HEK293 (cell line): Measurements from ENCODE around the gene AP2M1.

Experiments used
- BCL11B ChIP-seq: fragments of 450-650 bp; formaldehyde crosslinking; IDR thresholded peaks from 2 replicates; pipeline ENCODE4 v1.5.1; 2016; ENCODE audit warnings: low read depth, missing biosample characterization, missing genetic modification characterization
- GLI4 ChIP-seq: fragments of 450-650 bp; formaldehyde crosslinking; IDR thresholded peaks from 2 replicates; pipeline ENCODE4 v1.5.1; 2016; ENCODE audit warnings: missing biosample characterization, missing genetic modification characterization
- GLIS1 ChIP-seq: fragments of 450-650 bp; formaldehyde crosslinking; IDR thresholded peaks from 2 replicates; pipeline ENCODE4 v1.5.1; 2016; ENCODE audit warnings: missing biosample characterization, missing genetic modification characterization
- KLF8 ChIP-seq: fragments of 450-650 bp; formaldehyde crosslinking; IDR thresholded peaks from 2 replicates; pipeline ENCODE4 v1.5.1; 2016; ENCODE audit warnings: missing biosample characterization, missing genetic modification characterization
- KLF9 ChIP-seq: fragments of 450-650 bp; formaldehyde crosslinking; IDR thresholded peaks from 2 replicates; pipeline ENCODE4 v1.5.1; 2016; ENCODE audit warnings: missing biosample characterization, missing genetic modification characterization, low read depth
- SP3 ChIP-seq: fragments of 450-650 bp; formaldehyde crosslinking; IDR thresholded peaks from 2 replicates; pipeline ENCODE4 v1.5.1; 2016; ENCODE audit warnings: missing biosample characterization, missing genetic modification characterization
- SP7 ChIP-seq: fragments of 450-650 bp; formaldehyde crosslinking; IDR thresholded peaks from 2 replicates; pipeline ENCODE4 v1.5.1; 2016; ENCODE audit warnings: missing biosample characterization, missing genetic modification characterization
- TCF7L2 ChIP-seq: IDR thresholded peaks from 2 replicates; pipeline ENCODE4 v1.6.1; 2011; ENCODE audit warnings: low read depth, mild to moderate bottlenecking, inconsistent platforms, low read length, moderate library complexity, borderline replicate concordance
- ZNF155 ChIP-seq: fragments of 450-650 bp; formaldehyde crosslinking; IDR thresholded peaks from 2 replicates; pipeline ENCODE4 v1.5.1; 2016; ENCODE audit warnings: missing biosample characterization, missing genetic modification characterization
- ZNF157 ChIP-seq: fragments of 450-650 bp; formaldehyde crosslinking; IDR thresholded peaks from 2 replicates; pipeline ENCODE4 v1.5.1; 2016; ENCODE audit warnings: missing biosample characterization, missing genetic modification characterization
- ZNF16 ChIP-seq: fragments of 450-650 bp; formaldehyde crosslinking; IDR thresholded peaks from 2 replicates; pipeline ENCODE4 v1.5.1; 2016; ENCODE audit warnings: low read depth, missing biosample characterization, missing genetic modification characterization
- ZNF324 ChIP-seq: fragments of 450-650 bp; formaldehyde crosslinking; IDR thresholded peaks from 2 replicates; pipeline ENCODE4 v1.5.1; 2016; ENCODE audit warnings: missing biosample characterization, missing genetic modification characterization
- ZNF404 ChIP-seq: fragments of 450-650 bp; formaldehyde crosslinking; IDR thresholded peaks from 2 replicates; pipeline ENCODE4 v1.5.1; 2017; ENCODE audit warnings: missing biosample characterization, missing genetic modification characterization
- ZNF501 ChIP-seq: fragments of 450-650 bp; formaldehyde crosslinking; IDR thresholded peaks from 2 replicates; pipeline ENCODE4 v1.5.1; 2016; ENCODE audit warnings: missing biosample characterization, missing genetic modification characterization
- ZNF660 ChIP-seq: fragments of 450-650 bp; IDR thresholded peaks from 2 replicates; pipeline ENCODE4 v1.5.1; 2018; ENCODE audit warnings: missing biosample characterization, mild to moderate bottlenecking, missing genetic modification characterization
- ZNF792 ChIP-seq: fragments of 450-650 bp; formaldehyde crosslinking; IDR thresholded peaks from 2 replicates; pipeline ENCODE4 v1.5.1; 2016; ENCODE audit warnings: missing biosample characterization, missing genetic modification characterization
- TF ChIP-seq, protein P1 (sequence below): fragments of 450-650 bp; formaldehyde crosslinking; IDR thresholded peaks from 2 replicates; pipeline ENCODE4 v1.5.1; 2016; ENCODE audit warnings: missing biosample characterization, missing genetic modification characterization
- TF ChIP-seq, protein P2 (sequence below): fragments of 450-650 bp; formaldehyde crosslinking; IDR thresholded peaks from 2 replicates; pipeline ENCODE4 v1.5.1; 2017; ENCODE audit warnings: missing biosample characterization, missing genetic modification characterization
- TF ChIP-seq, protein P3 (sequence below): fragments of 450-650 bp; formaldehyde crosslinking; IDR thresholded peaks from 2 replicates; pipeline ENCODE4 v1.5.1; 2016; ENCODE audit warnings: missing biosample characterization, missing genetic modification characterization
- TF ChIP-seq, protein P4 (sequence below): fragments of 450-650 bp; formaldehyde crosslinking; IDR thresholded peaks from 2 replicates; pipeline ENCODE4 v1.5.1; 2017; ENCODE audit warnings: missing biosample characterization, missing genetic modification characterization
- TF ChIP-seq, protein P5 (sequence below): fragments of 450-650 bp; formaldehyde crosslinking; IDR thresholded peaks from 2 replicates; pipeline ENCODE4 v1.5.1; 2016; ENCODE audit warnings: missing biosample characterization, missing genetic modification characterization
- TF ChIP-seq, protein P6 (sequence below): fragments of 450-650 bp; formaldehyde crosslinking; IDR thresholded peaks from 2 replicates; pipeline ENCODE4 v1.5.1; 2017; ENCODE audit warnings: missing biosample characterization, missing genetic modification characterization

AP2M1 gene

DNA sequence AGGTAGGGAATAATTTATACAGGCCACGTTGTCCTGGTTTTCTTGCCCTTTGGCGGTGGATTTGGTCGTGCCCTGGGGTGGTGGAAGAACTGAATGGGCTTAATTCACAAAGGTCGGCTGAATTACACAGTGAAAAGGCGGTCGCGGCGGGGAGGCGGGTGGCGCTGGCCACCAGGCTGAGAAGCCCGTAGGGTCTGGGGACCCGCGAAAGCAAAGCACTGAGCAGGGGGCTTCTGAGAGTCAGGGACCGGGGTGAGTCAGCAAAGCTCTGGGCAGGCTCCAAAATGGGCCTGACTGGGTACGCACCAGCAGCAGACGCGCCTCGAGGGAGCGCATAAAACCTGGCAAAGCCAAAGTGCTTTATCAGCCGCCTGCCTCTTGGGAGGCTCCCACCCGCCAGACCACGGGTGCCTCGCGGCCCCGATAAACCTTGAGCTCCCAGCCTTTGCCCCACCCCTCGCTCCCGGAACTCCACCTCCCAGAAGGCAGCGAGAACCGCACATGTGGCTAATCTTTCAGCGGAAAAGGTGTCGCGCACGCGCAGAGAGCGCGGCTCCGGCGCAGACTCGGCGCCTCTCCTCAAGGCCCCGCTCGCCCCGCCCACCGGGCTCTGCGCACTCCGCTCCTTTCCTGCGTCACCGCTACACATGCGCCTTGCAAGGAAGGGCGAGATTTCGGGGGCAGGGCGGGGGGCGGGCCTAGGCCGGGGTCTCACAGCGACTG lies 11.0 kb downstream of the AP2M1 start (continued):
- TF ChIP-seq, protein P1, sequence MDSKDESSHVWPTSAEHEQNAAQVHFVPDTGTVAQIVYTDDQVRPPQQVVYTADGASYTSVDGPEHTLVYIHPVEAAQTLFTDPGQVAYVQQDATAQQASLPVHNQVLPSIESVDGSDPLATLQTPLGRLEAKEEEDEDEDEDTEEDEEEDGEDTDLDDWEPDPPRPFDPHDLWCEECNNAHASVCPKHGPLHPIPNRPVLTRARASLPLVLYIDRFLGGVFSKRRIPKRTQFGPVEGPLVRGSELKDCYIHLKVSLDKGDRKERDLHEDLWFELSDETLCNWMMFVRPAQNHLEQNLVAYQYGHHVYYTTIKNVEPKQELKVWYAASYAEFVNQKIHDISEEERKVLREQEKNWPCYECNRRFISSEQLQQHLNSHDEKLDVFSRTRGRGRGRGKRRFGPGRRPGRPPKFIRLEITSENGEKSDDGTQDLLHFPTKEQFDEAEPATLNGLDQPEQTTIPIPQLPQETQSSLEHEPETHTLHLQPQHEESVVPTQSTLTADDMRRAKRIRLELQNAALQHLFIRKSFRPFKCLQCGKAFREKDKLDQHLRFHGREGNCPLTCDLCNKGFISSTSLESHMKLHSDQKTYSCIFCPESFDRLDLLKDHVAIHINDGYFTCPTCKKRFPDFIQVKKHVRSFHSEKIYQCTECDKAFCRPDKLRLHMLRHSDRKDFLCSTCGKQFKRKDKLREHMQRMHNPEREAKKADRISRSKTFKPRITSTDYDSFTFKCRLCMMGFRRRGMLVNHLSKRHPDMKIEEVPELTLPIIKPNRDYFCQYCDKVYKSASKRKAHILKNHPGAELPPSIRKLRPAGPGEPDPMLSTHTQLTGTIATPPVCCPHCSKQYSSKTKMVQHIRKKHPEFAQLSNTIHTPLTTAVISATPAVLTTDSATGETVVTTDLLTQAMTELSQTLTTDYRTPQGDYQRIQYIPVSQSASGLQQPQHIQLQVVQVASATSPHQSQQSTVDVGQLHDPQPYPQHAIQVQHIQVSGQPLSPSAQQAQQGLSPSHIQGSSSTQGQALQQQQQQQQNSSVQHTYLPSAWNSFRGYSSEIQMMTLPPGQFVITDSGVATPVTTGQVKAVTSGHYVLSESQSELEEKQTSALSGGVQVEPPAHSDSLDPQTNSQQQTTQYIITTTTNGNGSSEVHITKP (tag by site-specific recombination): peak; percentile 94
- TF ChIP-seq GLIS1 (tag by site-specific recombination) (peak; percentile 80), ZNF16 (no peak), KLF8 (tag by site-specific recombination) (peak; percentile 61; the same call in 1 of the 2 replicates), BCL11B (0 out of 2 replicates have a peak, but pooled peaks have one; percentile 14), ZNF792 (tag by site-specific recombination) (no peak), ZNF501 (tag by site-specific recombination) (peak; percentile 73), ZNF157 (tag by site-specific recombination) (no peak), KLF9 (tag by site-specific recombination) (peak; percentile 76), TCF7L2 (no peak), SP3 (tag by site-specific recombination) (peak; percentile 77), SP7 (tag by site-specific recombination) (peak; percentile 61), GLI4 (no peak), ZNF404 (tag by site-specific recombination) (no peak), ZNF155 (tag by site-specific recombination) (no peak), ZNF324 (tag by site-specific recombination) (peak; percentile 42; the same call in 1 of the 2 replicates), ZNF660 (peak; percentile 58)
- TF ChIP-seq, protein P2, sequence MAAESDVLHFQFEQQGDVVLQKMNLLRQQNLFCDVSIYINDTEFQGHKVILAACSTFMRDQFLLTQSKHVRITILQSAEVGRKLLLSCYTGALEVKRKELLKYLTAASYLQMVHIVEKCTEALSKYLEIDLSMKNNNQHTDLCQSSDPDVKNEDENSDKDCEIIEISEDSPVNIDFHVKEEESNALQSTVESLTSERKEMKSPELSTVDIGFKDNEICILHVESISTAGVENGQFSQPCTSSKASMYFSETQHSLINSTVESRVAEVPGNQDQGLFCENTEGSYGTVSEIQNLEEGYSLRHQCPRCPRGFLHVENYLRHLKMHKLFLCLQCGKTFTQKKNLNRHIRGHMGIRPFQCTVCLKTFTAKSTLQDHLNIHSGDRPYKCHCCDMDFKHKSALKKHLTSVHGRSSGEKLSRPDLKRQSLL (tag by site-specific recombination): peak; percentile 33; the same call in 1 of the 2 replicates
- TF ChIP-seq, protein P3, sequence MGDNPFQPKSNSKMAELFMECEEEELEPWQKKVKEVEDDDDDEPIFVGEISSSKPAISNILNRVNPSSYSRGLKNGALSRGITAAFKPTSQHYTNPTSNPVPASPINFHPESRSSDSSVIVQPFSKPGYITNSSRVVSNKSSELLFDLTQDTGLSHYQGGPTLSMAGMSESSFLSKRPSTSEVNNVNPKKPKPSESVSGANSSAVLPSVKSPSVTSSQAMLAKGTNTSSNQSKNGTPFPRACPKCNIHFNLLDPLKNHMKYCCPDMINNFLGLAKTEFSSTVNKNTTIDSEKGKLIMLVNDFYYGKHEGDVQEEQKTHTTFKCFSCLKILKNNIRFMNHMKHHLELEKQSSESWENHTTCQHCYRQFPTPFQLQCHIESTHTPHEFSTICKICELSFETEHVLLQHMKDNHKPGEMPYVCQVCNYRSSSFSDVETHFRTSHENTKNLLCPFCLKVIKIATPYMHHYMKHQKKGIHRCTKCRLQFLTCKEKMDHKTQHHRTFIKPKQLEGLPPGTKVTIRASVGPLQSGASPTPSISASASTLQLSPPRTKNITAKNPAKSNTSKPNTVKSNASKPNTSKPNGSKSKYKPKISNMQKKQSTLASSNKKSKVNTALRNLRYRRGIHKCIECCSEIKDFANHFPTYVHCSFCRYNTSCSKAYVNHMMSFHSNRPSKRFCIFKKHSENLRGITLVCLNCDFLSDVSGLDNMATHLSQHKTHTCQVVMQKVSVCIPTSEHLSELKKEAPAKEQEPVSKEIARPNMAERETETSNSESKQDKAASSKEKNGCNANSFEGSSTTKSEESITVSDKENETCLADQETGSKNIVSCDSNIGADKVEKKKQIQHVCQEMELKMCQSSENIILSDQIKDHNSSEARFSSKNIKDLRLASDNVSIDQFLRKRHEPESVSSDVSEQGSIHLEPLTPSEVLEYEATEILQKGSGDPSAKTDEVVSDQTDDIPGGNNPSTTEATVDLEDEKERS: no peak
- TF ChIP-seq, protein P4, sequence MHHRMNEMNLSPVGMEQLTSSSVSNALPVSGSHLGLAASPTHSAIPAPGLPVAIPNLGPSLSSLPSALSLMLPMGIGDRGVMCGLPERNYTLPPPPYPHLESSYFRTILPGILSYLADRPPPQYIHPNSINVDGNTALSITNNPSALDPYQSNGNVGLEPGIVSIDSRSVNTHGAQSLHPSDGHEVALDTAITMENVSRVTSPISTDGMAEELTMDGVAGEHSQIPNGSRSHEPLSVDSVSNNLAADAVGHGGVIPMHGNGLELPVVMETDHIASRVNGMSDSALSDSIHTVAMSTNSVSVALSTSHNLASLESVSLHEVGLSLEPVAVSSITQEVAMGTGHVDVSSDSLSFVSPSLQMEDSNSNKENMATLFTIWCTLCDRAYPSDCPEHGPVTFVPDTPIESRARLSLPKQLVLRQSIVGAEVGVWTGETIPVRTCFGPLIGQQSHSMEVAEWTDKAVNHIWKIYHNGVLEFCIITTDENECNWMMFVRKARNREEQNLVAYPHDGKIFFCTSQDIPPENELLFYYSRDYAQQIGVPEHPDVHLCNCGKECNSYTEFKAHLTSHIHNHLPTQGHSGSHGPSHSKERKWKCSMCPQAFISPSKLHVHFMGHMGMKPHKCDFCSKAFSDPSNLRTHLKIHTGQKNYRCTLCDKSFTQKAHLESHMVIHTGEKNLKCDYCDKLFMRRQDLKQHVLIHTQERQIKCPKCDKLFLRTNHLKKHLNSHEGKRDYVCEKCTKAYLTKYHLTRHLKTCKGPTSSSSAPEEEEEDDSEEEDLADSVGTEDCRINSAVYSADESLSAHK (tag by site-specific recombination): no peak
- TF ChIP-seq, protein P5, sequence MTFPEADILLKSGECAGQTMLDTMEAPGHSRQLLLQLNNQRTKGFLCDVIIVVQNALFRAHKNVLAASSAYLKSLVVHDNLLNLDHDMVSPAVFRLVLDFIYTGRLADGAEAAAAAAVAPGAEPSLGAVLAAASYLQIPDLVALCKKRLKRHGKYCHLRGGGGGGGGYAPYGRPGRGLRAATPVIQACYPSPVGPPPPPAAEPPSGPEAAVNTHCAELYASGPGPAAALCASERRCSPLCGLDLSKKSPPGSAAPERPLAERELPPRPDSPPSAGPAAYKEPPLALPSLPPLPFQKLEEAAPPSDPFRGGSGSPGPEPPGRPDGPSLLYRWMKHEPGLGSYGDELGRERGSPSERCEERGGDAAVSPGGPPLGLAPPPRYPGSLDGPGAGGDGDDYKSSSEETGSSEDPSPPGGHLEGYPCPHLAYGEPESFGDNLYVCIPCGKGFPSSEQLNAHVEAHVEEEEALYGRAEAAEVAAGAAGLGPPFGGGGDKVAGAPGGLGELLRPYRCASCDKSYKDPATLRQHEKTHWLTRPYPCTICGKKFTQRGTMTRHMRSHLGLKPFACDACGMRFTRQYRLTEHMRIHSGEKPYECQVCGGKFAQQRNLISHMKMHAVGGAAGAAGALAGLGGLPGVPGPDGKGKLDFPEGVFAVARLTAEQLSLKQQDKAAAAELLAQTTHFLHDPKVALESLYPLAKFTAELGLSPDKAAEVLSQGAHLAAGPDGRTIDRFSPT (tag by site-specific recombination): peak; percentile 61
- TF ChIP-seq, protein P6, sequence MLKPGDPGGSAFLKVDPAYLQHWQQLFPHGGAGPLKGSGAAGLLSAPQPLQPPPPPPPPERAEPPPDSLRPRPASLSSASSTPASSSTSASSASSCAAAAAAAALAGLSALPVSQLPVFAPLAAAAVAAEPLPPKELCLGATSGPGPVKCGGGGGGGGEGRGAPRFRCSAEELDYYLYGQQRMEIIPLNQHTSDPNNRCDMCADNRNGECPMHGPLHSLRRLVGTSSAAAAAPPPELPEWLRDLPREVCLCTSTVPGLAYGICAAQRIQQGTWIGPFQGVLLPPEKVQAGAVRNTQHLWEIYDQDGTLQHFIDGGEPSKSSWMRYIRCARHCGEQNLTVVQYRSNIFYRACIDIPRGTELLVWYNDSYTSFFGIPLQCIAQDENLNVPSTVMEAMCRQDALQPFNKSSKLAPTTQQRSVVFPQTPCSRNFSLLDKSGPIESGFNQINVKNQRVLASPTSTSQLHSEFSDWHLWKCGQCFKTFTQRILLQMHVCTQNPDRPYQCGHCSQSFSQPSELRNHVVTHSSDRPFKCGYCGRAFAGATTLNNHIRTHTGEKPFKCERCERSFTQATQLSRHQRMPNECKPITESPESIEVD (tag by site-specific recombination): no peak
